GM18519 (cell line): ENCODE results near the gene SERINC5.

Experiments
- ATAC-seq: cut with Tn5 transposase; IDR thresholded peaks from one replicate; pipeline ENCODE4 v1.9.1; 2021; ENCODE audit warnings: mild to moderate bottlenecking, moderate library complexity; ENCODE audit not compliant: unreplicated experiment, low FRiP score

The SERINC5 gene

GRCh38 chr5:80072103-80073073 is 183.5 kb downstream of the SERINC5 start:
- ATAC-seq = no peak

DNA sequence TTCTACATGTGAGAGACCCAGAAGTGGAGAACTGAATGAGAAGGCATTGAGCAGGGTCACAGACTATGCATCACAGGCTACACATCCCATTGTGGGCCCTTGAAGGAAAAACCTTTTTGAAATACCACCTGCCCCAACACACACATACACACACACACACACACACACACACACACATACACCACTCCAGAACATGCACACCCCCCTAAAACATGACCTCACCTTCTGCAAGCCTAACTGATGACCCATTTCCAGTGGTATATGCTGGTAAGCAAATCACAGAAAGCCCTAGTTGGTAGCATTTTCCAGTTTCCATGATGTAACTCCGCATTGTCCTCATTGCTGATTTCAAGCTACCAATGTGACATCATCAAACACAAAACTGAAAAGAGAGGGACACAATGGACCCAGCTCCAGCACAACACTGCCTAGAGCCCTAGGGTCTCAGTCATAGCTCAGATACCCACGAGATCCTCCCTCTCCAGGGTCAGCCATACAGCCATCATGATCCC is 184.3 kb downstream of the SERINC5 start:
- ATAC-seq = no peak

GRCh38 chr5:80070338-80071056 is 185.4 kb downstream of the SERINC5 start:
- no peak for ATAC-seq

DNA sequence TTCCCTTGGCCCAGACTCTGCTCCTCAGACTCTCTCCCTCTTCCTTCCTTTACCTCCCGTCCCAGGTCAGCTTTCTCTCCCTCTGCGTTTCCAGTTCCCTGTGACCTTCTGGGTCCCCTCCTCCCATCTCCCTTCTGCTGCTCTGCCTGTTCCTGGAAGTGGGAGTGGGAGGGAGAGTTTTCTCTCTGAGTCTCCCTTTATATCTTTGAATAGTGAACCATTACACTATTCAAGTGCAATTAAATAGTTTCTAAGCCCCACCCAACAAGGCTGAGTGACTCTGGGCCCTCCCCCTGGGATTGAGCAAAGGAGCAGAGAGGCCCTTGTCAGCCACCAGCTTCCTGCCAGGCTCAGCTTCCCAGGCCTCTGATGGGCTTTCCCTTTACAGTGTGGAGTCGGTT is 185.9 kb downstream of the SERINC5 start:
- ATAC-seq = no peak

DNA sequence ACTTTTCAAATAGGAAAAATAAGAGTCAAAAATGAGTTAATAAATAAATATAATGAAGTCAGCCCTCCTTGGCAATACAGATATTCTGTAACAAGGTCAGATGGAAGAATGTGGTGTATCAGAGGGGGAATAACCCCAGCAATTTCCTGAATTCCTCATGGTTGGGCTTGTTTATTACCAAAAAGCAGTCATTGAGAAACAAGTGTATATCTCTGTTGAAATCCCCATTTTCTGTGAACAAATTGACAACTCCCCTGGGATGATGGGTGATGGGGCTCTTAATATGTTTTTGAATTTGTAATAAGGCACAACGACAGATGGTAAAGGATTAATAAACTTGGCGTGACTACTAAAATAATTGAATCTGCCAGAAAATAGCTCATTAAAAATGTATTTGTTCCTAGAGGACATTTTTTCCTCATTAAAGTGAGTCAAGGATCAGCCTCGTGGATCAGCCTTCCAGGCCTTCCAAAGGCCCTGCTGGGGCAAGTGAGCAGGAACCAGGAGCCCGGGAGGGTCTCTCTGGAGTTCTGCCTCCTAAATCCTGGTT is 186.5 kb downstream of the SERINC5 start:
- no peak for ATAC-seq

DNA sequence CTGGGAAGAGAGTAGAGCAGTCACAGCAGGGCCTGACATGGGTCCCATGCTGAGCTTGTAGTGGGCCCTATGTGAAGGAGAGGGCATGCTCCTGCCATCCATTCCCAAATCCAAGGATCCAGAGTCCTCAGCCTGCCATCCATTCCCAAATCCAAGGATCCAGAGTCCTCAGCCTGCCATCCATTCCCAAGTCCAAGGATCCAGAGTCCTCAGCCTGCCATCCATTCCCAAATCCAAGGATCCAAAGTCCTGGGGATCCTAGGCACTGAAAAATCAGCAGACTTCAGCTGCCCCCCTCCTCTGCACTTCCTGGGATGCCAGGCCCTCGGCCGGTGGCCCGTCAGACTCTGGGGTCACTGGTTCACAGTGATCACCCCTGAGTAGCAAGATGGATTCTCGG is 187.1 kb downstream of the SERINC5 start:
- ATAC-seq = no peak

DNA sequence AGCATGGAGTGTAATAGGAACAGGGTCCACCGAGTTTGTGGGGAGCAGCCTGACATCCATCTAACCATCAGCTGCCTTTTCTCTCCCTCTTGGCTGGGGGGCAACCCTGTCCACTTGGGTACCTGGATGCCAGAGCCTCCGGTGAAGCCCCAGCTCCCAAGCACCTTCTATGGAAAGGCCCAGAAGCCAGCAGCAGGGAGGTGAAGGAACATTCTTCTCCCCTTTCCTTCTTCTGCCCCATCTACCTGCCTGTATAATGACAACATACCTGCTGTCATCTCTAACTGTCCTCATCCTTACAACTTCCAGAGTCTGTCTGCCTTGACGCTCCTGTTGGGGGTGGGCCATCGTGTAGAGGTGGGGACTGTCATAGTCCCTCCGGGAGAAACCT is 187.6 kb downstream of the SERINC5 start:
- ATAC-seq = no peak

GRCh38 chr5:80067531-80068245 is 188.2 kb downstream of the SERINC5 start:
- ATAC-seq = no peak

GRCh38 chr5:80067016-80067415 is 188.8 kb downstream of the SERINC5 start:
- no peak for ATAC-seq

GRCh38 chr5:80064124-80064523 is 191.7 kb downstream of the SERINC5 start:
- ATAC-seq = no peak
